GM19324 (cell line): ENCODE results near the gene YPEL3.

Experiments
- ATAC-seq: cut with Tn5 transposase; IDR thresholded peaks from one replicate; pipeline ENCODE4 v1.9.1; 2021; ENCODE audit warnings: mild to moderate bottlenecking, moderate library complexity; ENCODE audit not compliant: unreplicated experiment, low FRiP score

YPEL3 gene

DNA sequence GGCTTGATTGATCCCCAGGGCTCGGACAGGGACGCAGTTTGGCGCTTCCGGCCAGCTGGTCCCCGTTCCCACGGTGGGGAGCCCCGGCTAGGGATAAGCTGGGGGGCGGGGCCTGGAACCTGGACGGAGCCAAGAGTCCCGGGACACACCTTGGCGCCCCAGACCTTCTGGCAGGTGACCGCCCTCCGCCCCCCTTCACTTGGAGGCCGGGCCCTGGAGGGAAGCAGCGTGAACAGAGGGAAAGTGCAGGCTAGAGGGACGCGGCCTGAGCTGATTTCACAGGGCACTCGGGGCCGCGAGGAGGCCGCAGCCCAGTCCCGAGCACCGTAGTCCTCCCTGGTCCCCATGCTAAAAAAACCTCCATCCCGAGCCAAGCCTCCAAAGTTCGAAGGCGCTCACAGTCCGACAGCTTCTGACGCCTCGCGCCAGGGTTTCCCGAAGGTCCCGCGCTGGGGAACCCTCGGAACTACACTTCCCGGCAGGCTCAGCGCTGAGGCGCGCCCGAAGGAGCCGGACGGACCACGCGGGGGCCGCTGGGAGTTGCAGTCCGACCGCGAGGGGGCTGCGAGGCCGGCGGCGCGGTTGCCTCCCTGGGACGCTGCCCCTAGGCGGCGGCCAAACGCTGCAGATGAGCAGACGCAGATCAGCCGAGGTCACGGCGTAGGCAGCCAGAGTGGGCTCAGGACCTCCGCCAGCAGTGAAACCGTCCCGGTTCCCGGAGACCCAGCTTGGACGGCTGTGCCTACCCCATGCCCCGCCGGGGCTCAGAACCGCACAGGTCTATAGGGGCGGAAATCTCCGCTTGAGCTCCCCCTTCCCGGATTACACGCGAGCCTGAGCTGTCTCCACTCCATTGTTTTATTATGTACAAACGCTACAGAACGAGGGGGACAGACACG lies 4.3 kb downstream of the YPEL3 start, which contains the start of gene TBX6:
Gene TBX6, minus strand, starts transcription at position 451 of the 899 bp plus-strand sequence. CDS start 731 bp downstream, outside the sequence.
- peak; percentile 57 for ATAC-seq

DNA sequence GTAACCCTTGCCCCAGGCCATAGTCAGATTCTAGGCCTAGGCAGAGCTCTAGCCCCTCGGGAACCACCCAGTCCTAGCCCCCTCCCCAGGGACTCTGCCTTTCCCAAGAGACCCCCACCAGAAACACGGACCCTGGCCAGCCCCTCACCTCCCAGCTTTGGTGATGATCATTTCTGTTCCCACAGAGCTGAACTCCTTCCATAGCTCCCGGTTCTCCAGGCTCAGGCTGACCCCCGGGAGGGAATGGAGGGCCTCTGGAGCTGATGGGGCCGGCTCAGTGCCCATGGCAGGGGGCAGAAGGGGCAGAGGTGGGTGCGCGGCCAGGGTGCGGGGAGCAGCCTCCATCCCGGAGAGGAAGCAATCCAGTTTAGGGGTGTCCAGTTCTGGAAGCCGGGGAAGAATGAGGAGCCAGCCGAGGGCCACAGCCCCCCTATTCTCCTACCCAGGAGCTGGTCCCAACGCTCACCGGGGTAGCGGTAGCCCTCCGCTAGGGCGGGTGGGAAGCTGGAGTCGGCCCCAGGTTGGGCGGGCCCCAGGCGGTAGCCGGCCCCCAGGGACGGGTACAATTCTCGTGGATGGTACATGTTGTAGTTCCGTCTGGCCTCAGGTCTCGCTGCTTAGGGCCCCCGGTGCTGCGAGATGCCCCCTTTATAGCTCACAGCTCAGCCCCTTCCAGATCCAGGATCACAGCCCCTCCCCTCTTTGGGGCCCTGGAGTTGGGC lies 5.2 kb downstream of the YPEL3 start:
- ATAC-seq, result no peak

DNA sequence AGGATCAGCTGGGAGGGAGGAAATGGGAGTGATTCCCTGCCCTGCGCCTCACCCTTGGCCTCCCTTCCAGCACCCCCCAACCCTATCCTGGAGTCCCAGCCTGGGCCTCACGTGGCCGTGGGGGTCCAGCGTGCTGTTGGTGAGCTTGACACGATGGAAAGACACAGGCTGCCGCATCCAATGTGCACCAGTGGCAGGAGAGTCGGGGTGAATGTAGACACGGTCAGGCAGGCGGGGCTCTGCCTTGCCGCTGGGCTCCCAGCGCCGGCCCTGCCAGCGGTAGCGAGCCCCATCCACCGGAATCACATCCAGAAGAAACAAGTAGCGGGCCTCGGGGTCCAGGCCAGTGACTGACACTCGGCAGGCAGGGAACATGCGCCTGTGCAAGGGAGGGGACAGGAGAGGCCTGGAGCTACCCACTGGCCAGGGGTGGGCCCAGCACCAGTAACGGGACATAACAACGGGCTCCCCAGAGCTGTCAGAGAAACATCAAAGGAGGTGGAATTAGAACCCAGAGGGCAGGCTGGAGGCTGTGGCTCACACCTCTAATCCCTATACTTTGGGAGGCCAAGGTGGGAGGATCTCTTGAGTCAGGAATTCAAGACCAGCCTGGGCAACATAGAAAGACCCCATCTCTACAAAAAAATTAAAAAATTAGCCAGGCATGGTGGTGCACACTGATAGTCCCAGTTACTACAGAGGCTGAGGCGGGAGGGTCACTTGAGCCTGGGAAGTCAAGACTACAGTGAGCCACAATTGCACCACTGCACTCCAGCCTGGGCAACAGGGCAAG lies 7.0 kb downstream of the YPEL3 start:
- no peak for ATAC-seq

DNA sequence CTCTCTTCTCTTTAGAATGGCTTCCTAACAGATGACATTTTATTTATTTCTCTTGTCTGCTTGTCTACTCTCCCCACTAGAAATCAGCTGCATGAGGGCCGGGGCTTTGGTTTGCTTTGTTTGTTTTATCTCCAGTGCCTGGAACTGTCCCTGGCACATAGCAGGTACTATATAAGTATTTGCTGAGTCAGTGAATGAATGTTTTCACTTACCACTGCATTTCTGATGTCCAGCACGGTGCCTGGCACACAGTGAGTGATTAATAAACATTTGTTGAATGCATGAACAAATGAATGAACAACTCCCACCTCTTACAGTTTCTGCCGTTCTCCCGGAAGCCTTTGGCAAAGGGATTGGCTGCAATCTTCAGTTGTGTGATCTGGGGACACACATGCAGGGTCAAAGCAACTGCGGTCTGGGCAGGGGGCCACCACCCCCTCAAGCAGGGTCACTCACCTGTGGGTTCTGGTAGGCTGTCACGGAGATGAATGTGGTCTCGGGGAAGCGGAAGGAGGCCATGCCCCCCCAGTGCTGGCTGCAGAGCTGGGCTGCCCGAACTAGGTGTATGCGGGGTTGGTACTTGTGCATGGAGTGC lies 7.7 kb downstream of the YPEL3 start:
- no peak for ATAC-seq

DNA sequence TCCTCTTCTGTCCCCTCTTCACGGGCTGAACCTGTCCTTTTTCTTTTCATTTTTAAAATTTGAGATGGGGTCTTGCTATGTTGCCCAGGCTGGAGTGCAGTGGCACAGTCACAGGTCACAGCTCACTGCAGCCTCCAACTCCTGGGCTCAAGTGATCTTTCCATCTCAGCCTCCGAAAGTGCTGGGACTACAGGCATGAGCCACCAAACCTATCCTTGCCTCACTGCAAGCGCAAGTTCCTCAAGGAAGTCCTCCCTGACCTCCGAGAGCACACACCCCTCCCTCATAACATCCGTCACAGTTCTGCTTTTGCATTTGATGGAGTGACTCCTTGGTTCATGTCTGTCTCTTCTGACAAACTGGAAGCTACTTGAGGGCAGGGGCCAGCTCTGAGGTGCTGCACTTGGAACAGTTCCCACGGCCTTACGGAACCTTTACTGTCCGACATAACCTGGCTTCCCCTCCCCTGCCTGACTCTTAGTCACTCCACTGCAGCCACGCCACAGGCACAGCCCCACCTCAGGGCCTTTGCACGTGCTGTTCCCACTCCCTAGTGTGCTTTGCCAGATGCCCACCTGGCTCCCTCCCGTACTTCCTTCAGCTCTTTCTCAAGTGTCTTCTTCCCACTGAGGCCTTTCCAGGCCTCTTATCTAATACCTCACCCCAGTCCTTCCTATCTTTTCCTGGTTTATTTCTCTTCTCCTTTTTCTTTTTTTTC lies 8.7 kb downstream of the YPEL3 start:
- ATAC-seq, result no peak

DNA sequence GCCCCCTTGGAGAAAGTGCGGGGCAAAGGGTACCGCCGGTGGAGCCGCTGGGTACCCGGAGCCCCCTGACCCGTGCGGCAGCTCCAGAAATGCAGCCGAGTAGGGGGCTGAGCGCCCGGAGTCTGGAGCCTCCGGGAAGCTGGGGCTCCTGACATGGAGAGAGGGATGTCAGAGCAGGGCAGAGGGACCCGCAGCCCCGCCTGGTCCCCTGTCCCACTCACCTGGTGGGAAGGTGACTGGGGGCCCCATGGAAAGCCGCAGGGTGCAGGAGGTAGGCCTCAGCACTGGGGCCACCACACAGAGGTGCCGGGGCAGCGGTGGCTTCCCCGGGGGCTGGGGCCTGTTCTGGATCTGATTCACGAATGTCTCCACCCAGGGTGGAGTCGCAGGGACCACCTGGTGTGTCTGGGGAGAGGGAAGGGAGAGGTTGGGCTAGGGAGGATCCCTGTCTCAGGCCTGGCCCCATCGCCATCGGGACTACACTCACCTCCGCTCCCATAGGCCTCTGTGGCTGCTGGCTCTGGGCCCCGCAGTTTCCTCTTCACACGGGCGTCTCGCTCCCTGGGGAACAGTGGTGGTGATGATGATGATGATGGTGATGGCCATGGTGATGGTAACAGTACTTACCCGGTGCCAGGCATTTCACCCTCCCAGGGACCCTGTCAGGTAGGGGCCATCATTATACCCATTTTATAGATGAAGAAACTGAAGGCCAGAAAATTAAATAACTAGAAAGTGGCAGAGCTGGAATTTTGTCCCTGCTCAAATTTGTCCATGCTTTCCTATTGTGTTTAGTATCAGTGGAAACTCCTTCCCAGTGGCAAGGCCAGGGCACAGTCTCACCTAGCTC lies 9.5 kb downstream of the YPEL3 start:
- ATAC-seq, result no peak

DNA sequence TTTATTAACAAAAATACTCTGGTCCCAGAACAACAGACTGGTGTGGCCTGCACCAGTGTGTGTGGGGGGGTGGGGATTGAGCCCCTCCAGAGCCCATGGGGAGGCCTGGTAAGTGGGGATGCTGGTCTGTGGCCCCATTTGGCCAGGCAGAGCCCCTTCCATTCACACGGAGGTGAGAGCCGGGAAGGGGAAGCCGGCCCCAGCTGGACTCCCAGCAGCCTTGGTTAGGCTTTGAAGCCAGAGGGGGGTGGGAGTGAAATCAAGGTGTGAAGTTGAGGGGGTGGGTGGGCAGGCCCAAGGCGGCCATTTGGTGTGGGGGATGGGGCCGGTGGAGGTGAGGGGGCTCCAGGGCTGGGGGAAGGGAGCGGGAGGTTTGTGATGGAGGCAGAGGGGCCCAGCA lies 10.2 kb downstream of the YPEL3 start:
- no peak for ATAC-seq

DNA sequence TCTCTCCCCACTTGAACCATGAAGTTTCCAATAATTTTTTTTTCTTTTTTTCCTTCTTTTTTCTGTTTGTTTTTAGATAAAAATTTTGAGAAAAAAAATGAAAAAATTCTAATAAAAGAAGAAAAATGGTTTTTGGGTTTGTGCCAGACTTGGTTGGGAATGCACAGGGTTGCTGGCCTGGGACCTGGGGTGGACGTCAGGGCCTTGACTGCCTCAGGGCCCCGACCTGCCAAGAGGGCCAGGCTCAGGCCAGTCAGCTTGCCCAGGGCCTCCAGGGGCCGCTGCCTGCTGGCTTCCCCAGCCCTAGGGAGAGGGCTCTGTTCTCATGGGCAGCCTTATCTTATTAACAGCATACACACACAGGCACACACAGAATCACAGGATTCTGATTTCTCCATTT lies 10.8 kb downstream of the YPEL3 start:
- ATAC-seq, result no peak

DNA sequence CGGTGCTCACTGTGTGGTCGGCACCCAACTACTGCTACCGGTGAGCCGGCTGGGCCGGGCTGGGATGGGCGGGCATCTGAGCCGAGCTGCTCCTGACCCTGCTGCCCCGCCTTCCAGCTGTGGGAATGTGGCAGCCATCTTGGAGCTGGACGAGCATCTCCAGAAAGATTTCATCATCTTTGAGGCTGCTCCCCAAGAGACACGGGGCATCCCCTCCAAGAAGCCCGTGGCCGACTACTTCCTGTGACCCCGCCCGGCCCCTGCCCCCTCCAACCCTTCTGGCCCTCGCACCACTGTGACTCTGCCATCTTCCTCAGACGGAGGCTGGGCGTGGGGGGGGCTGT lies 11.2 kb downstream of the YPEL3 start:
- no peak for ATAC-seq

DNA sequence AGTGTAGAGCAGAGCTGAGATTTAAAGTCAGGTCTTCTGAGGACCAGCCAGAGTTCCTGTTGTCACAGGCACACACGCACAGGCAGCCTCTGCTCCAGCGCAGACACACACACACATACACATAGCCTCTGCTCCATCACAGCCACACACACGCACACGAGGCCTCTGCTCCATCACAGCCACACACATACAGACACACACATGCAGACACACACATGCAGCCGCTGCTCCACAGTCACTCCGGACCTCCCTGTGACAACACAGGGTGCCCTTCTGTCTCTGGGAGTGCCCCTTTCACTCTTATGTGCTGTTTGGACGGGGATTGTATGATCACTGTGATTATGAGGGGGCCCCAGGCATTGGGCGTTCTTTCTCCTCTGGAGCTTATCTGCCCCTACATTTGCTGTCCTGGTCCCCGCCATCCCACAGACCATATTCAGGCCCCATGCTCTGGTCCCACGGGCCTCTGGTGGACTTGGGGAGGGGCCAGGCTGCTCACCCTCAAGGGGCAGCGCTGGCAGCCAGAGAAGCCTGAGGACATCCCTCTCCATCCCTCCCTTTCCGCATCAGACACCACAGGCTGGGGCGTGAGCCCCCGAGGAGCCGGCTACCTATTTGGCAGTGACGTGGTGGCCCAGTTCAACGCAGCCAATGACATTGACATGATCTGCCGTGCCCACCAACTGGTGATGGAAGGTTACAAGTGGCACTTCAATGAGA lies 11.8 kb downstream of the YPEL3 start:
- no peak for ATAC-seq

DNA sequence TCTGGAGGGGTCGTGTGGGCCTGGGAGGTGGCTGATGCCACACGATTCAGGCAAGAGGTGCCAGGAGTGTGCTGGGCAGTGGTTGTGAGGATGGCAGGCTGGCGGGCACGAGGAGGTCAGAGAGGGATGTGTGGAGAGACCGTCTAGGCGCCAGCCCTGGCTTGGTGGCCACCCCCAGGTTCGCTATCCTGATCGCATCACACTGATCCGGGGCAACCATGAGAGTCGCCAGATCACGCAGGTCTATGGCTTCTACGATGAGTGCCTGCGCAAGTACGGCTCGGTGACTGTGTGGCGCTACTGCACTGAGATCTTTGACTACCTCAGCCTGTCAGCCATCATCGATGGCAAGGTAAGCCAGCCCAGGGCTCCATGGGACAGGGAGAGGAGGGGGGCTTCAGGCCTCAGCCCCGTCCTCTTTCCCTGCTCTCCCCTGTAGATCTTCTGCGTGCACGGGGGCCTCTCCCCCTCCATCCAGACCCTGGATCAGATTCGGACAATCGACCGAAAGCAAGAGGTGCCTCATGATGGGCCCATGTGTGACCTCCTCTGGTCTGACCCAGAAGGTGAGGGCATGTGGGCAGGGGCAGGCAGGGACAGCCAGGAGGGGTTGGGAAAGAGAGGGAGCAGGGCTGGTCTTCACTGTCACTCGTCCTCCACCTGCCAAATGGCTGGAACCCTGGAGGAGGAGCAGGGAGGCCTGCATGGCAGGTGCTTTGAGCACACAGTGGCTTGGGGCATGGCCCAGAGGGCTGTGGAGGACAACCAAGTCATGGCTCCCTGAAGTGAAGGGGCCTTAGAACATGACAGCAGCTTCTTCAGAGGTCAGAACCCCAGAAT lies 12.6 kb downstream of the YPEL3 start:
- no peak for ATAC-seq

DNA sequence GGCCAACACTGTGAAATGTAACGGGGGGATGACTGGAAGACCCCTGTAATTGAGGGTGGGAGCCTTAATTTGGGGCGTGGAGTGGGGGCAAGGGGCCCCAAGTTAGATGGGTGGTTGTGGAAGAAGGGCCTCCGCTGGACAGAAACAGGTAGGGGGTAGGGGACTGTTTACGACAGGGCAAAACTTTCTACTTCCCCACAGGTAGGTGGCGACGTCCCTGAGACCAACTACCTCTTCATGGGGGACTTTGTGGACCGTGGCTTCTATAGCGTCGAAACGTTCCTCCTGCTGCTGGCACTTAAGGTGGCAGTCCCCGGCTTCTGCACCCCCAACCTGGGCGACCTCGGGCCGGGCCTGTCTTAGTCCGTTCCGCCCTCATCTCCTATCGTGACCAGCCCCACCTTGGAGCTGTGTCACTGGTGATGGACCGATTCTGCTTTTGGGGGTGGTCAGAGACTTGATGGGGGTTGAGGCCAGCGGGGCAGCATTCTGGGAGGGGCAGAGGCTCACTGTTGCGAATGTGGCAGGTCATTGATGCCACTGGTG lies 13.4 kb downstream of the YPEL3 start:
- ATAC-seq, result no peak

DNA sequence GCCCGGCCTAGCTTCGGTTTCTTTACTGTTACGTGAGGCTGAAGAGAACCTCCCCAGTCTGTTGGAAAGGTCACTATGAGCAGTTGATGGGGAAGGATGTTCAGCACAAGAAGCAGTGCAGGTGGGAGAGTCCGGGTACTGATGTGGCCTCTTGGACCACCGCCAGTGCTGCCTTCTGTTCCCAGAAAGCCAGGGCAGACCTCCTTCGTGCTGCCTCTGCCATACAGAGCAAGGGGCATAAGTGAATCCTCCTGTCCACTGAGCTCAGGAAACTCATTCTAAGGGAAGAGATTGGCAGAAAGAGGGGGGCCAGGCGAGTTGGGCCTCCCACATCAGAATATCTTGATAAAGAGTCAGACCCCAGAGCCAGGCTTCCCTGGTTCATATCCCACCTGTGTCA lies 16.5 kb downstream of the YPEL3 start:
- no peak for ATAC-seq

DNA sequence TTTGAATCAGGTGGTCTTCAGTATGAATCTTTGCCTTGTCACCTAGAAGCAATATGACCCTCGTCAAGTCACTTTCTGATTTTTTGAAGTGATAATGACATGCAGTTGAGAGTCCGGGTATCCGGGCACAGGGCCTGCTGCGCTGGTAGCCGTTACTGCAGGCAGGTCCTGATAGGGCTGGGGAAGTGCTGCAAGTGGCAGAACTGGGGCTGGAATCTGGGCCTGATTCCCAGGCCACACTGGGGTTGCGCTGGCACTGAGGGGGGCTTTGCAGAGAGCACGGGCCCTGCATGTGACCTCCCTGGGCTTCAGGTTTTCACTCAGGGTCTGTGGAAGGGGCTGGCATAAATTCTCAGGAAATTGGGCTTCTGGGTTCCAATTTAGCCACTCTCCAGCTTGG lies 17.3 kb downstream of the YPEL3 start:
- no peak for ATAC-seq

DNA sequence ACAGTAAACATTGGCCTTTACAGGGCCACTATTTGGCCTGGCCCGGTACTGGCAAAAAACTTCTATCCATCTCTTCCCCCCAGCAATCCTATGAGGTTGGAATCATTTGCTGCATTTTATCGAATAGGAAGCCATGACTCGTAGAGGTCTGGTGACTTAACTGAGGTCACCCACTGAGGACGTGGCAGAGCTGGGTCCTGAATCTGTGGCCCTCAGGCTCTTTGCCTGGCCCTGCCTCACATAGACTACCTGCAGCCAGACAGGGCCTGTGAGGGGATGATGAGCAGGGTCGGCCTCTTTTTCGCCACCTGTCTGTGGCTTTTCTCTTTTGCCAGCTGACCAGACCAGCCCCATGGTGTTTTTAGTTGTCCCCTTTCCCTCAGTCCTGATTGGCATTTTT lies 18.4 kb downstream of the YPEL3 start:
- ATAC-seq, result no peak

DNA sequence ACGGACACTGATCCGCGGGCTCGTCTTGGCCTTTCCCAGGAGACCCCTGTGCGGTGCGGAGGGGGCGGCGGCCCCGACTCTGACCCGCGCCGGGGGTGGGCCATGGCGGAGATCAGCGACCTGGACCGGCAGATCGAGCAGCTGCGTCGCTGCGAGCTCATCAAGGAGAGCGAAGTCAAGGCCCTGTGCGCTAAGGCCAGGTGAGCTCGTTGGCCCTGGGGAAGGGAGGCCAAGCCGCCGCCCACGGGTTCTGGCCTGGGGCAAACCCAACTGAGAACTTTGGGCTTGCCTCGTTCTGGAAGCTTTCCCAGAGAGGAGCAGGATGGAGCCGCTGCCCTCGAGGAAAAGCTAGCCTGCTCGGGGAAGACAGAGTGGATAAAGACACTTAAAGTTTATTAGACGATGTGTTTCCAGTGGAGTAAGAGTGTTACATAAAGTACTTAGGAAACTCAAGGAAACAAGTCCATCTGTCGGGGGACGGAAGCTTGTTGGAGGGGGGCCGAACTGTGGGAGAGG lies 19.7 kb downstream of the YPEL3 start:
- ATAC-seq, result no peak
